GM19395 (cell line): ENCODE data around the gene STK39.
A peak's percentile ranks its signal among the peaks of the same experiment; 100 is the strongest.

ENCODE experiments used
- ATAC-seq: cut with Tn5 transposase; IDR thresholded peaks from one replicate; pipeline ENCODE4 v1.9.1; 2021; ENCODE audit warnings: mild to moderate bottlenecking, moderate library complexity; ENCODE audit not compliant: unreplicated experiment

STK39 gene

GRCh38 chr2:168058675-168059074 is 188.7 kb downstream of the STK39 start:
- no peak for ATAC-seq

- no peak for ATAC-seq
Observed at GRCh38 chr2:168056242-168056787, 191.1 kb downstream of the STK39 start.

GRCh38 chr2:168054657-168055056 is 192.7 kb downstream of the STK39 start:
- no peak for ATAC-seq

DNA sequence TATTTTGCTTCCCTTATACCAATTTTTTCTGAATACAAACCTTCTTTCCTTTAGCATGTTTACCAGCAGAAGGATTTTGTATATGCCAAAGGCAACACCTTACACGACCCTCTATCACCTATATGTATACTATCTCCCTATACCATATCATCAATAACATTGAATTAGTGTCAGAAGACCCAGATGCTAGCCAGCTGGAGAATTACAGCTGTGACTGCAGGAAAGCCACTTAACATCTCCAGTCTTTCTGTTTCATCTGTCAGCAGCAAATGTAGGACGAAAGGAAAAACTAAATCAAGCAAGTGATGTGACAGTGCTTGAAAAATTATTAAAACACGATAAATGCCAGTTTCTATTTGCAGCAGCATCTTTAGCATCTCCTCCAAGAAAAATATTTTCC is 193.7 kb downstream of the STK39 start:
- no peak for ATAC-seq

- no peak for ATAC-seq
Observed at GRCh38 chr2:168052773-168053172, 194.6 kb downstream of the STK39 start.

GRCh38 chr2:168050377-168050776 is 197.0 kb downstream of the STK39 start:
- no peak for ATAC-seq

DNA sequence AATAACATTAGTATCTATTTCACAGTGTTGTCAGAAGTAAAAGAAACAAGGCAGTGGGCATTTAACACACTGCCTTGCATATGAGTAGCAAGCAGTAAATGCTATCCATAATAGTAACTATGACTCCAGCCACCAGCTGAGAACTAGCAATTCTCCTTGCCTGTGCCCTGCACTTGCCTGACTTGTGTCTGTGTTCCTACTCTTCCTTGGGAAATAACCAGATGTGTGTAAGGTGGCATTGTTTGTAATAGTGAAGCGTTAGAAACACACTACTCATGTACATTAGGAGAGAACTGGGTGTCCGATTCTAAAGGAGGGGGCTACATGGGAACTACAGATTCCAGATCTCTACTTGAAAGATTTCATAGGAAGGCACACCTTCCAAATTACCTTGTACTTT is 197.8 kb downstream of the STK39 start:
- ATAC-seq = no peak

DNA sequence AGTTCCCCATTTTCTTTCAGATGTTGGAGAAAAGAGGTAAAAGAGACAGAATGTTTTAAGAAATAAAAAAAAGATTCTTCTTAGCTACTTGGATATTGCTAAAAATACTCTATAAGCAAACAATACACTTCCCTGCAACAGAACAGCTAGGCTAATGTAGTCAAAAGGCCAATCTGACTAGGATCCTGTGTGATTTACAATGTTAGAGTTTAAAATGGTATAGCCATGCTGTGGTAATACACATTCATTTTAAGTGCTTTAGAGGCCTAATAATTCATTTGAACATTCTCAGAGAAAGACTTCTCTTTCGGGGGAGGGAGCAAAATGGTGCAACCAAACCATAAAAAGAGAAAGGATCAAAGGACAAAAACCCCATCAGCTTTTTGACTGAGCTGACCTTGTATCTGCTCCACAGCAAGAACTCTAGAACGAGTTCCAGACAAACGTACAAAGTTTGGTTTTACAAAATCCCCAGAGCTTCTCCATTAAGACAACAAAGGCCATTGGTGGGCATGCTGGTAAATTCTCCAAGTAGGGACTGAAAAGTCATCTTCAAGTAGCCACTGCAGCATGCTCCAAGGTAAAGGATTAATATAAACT is 200.2 kb downstream of the STK39 start:
- no peak for ATAC-seq

GRCh38 chr2:168044579-168044978 is 202.8 kb downstream of the STK39 start:
- ATAC-seq = no peak

GRCh38 chr2:168044176-168044575 is 203.2 kb downstream of the STK39 start:
- no peak for ATAC-seq

- ATAC-seq = peak; percentile 97
Observed at GRCh38 chr2:168042127-168042824, 205.1 kb downstream of the STK39 start.

DNA sequence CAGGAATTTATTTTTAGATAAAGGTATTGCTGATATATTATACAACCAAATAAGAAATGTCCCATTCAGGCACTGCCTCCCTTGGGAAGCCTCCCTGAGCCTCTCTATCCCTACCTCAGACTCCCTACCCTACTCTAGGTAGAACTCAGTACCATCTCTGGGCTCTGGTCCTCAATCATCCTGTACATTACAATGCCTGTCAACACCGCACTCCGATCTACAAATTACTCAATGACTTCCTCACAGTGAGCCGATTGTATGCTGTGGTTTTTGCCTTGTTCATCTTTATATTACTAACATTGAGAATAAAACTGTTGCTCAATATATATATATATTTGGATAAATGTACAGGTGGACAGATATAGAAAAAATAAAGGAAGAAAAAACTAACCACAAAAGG is 207.5 kb downstream of the STK39 start:
- no peak for ATAC-seq

GRCh38 chr2:168037778-168038177 is 209.6 kb downstream of the STK39 start:
- ATAC-seq = no peak

GRCh38 chr2:168035458-168035857 is 211.9 kb downstream of the STK39 start:
- ATAC-seq = peak; percentile 65

DNA sequence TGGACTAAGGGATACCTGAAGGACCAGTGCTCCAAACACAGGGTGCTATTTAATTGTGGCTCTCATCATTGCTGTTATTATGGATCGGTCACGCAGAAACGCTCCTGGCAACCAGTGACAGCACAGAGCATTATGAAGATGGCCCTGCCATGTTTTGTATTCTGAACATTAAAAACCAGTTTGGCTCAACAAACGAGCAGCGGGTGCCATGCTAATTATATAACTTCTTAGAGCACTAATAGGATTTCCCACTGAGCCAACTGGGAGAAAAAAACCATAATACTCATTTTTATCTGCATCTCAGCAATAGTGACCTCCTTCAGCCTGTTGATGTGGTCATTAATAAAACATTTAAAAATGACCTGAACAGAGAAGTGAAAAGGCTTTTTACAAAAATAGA is 212.8 kb downstream of the STK39 start:
- ATAC-seq = no peak

DNA sequence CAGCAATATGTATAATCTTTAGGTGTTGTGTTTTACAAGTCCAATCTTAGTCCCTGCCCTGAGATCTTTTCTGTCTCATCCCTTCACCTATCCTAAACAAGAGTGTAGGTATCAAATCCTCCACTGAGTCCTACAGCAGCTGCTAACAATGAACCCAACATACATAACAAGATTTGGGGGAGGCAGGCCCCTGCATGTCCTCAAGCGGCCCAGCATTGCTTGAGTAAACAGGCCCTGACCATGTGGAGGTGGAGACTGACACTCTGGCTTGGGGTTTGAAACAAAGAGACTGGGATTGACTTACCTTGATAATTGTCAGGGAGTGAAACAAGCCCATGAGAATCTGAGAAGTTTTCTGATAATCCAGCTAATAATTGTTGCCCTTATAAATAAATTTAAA is 213.4 kb downstream of the STK39 start:
- no peak for ATAC-seq

DNA sequence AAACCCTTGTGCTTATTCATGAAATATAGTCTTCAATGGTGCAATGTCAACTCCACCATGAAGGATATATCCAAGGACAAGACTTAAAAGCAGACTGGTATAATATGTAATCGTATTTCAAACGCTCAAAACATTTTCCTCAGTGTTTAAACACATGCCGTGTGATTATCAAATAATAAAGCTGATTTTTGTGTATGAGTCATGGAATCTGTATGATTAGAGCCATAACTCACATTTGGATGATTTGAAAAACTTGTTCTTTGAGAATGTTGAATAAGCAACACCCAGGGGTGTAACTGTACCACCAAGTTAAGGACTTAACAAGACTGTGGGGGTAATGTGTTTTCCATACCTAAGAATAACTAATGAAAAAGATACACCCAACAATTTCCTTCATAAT is 215.3 kb downstream of the STK39 start:
- ATAC-seq = no peak

GRCh38 chr2:168030862-168031624 is 216.4 kb downstream of the STK39 start:
- peak; percentile 73 for ATAC-seq

- ATAC-seq = no peak
Observed at GRCh38 chr2:168029071-168029470, 218.3 kb downstream of the STK39 start.

GRCh38 chr2:168028362-168028761 is 219.0 kb downstream of the STK39 start:
- no peak for ATAC-seq

- no peak for ATAC-seq
Observed at GRCh38 chr2:168025487-168026202, 221.8 kb downstream of the STK39 start.
